Esophagus muscularis mucosa (tissue), 4 donors: ENCODE data around the gene UGT1A6. TPM values are rescaled to one million over a fixed set of nuclear protein-coding genes. Genes with fewer than 3 reads are reported as not detected.
"Not testable (repeated sequence)": the region's sequence is repeated elsewhere in the genome, so short reads cannot be mapped to it uniquely, and the experiment has no call there.

ENCODE experiments used
- DNase-seq: peaks from one replicate; pipeline ENCODE4 v3.0.0-alpha.2; 2017; ENCODE audit errors: extremely low spot score
- H3K27ac ChIP-seq, 4 donors: fragments of 200-600 bp; sonication (generic); replicated peaks in 1 of 4; 1 replicate in 3 of 4; 2 replicates in 1 of 4; pipeline ENCODE4 v1.5.1; 2016 to 2019; ENCODE audit warnings: mild to moderate bottlenecking in 1 of 4
- H3K27me3 ChIP-seq, 4 donors: fragments of 200-600 bp; sonication (generic); one replicate each; pipeline versions ENCODE4 v1.5.1 to v1.6.0; 2016 to 2019
- H3K36me3 ChIP-seq, 4 donors: fragments of 200-600 bp; sonication (generic); one replicate each; pipeline ENCODE4 v1.5.1; 2016 to 2019
- H3K4me1 ChIP-seq, 4 donors: fragments of 200-600 bp; sonication (generic); one replicate each; pipeline ENCODE4 v1.5.1; 2016 to 2019
- H3K4me3 ChIP-seq, 4 donors: fragments of 200-600 bp; sonication (generic); 1 replicate in 2 of 4; 2 replicates in 2 of 4; pipeline ENCODE4 v1.5.1; 2016 to 2019; ENCODE audit warnings: mild to moderate bottlenecking in 4 of 4, moderate library complexity in 1 of 4
- H3K9me3 ChIP-seq, 4 donors: fragments of 200-600 bp; sonication (generic); 1 replicate in 3 of 4; 2 replicates in 1 of 4; pipeline ENCODE4 v1.5.1; 2016 to 2019
- EP300 ChIP-seq: sonication (generic); formaldehyde crosslinking; IDR thresholded peaks from one replicate; pipeline ENCODE4 v1.6.1; 2017; ENCODE audit warnings: antibody characterized with exemption
- POLR2A ChIP-seq: fragments of 450-650 bp; IDR thresholded peaks from one replicate; pipeline ENCODE4 v1.6.1; 2017; ENCODE audit warnings: antibody characterized with exemption, moderate library complexity, mild to moderate bottlenecking, low read depth
- POLR2AphosphoS5 ChIP-seq, 2 donors: sonication (generic); formaldehyde crosslinking; IDR thresholded peaks; one replicate each; pipeline ENCODE4 v1.6.1; 2017; ENCODE audit warnings: antibody characterized with exemption in 2 of 2
- WGBS: methylation state at CpG from one replicate; pipeline ENCODE4 v1.1.5; 2018; 5-methylcytosine and 5-hydroxymethylcytosine counted together
- intact Hi-C: fragments of 100-400 bp; cut with DNase I; formaldehyde crosslinking; loops from one replicate; pipeline ENCODE4 v1.15.1; 2023
- total RNA-seq, 4 donors: library from RNA; depleted of rRNA; stranded (reverse); fragments of >200 nt; gene quantifications; one replicate each; pipeline versions ENCODE4 v1.1.0 to v1.2.1, GENCODE V29; 2016
- TF ChIP-seq, protein P1 (sequence below), 3 experiments: fragments of 200-600 bp in 2 of 3; fragments of 450-650 bp in 1 of 3; sonication (generic) in 2 of 3; IDR thresholded peaks; one replicate each; pipeline ENCODE4 v1.5.1; 2017 to 2019; ENCODE audit warnings: antibody characterized with exemption in 3 of 3, mild to moderate bottlenecking in 2 of 3, moderate library complexity in 1 of 3

UGT1A6 gene
- total RNA-seq, 4 donors from 2014 or later = not detected

DNA sequence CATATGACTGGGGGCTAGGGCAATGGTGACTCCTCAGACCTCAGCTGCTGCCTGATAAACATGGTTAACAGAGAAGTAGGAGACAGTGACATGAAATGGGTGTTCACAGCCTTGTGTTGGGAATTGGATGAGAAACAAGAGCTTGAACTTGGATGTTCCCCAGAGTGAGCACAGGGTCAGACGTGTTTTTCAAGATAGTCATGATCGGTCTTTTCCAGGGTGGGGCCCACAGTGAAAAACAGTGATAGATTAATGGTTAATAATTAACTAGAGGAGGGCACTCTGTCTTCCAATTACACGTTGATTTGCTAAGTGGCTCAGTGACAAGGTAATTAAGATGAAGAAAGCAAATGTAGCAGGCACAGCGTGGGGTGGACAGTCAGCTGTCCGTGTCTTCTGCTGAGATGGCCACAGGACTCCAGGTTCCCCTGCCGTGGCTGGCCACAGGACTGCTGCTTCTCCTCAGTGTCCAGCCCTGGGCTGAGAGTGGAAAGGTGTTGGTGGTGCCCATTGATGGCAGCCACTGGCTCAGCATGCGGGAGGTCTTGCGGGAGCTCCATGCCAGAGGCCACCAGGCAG is 36.1 kb downstream of the UGT1A6 start, which contains the start of gene UGT1A3:
UGT1A3 (plus strand) TSS at position 320 of the 579 bp plus-strand sequence; CDS start at position 405, 85 bp downstream.
- no peaks in the 10 kb centered on the region for H3K36me3 ChIP-seq
- no peak for DNase-seq
- H3K27ac ChIP-seq = no peak within 1 kb of the TSS
- H3K4me1 ChIP-seq = no peaks in the 10 kb centered on the region
- no peaks in the 10 kb centered on the region for H3K9me3 ChIP-seq
- H3K4me3 ChIP-seq = no peak within 1 kb of the TSS
- peaks cover 0 to 10% (median 0%) of the 10 kb centered on the region in 4 donors for H3K27me3 ChIP-seq
- TF ChIP-seq, protein P1, sequence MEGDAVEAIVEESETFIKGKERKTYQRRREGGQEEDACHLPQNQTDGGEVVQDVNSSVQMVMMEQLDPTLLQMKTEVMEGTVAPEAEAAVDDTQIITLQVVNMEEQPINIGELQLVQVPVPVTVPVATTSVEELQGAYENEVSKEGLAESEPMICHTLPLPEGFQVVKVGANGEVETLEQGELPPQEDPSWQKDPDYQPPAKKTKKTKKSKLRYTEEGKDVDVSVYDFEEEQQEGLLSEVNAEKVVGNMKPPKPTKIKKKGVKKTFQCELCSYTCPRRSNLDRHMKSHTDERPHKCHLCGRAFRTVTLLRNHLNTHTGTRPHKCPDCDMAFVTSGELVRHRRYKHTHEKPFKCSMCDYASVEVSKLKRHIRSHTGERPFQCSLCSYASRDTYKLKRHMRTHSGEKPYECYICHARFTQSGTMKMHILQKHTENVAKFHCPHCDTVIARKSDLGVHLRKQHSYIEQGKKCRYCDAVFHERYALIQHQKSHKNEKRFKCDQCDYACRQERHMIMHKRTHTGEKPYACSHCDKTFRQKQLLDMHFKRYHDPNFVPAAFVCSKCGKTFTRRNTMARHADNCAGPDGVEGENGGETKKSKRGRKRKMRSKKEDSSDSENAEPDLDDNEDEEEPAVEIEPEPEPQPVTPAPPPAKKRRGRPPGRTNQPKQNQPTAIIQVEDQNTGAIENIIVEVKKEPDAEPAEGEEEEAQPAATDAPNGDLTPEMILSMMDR (IDR thresholded peaks at IDR 0.05) = no peak
- no peak for TF ChIP-seq EP300
- TF ChIP-seq POLR2AphosphoS5 (IDR thresholded peaks at IDR 0.05) = no peak
- no peak for TF ChIP-seq POLR2A
- 87% methylated on average over 8 of the region's 8 CpGs for WGBS
- intact Hi-C loops = no loop called here

DNA sequence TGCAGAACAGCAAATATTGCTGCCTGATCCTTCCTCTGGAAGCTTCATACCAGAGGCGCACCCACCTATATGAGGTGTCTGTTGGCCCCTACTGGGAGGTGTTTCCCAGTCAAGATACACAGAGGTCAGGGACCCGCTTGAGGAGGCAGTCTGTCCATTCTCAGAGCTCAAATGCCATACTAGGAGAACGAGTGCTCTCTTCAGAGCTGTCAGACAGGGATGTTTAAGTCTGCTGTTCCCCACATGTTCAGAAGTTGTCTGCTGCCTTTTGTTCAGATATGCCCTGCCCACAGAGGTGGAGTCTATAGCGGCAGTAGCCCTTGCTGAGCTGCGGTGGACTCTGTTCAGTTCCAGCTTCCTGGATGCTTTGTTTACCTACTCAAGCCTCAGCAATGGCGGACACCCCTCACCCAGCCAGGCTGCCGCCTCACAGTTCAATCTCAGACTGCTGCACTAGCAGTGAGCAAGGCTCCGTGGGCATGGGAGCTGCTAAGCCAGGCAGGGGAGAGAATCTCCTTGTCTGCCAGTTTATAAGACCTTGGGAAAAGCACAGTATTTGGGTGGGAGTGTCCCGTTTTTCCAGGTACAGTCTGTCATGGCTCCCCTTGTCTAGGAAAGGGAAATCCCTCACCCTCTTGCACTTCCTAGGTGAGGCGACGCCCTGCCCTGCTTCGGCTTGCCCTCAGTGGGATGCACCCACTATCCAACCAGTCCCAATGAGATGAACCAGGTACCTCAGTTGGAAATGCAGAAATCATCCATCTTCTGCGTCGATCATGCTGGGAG is 44.4 kb downstream of the UGT1A6 start:
- H3K36me3 ChIP-seq, H3K4me3 ChIP-seq, H3K9me3 ChIP-seq, intact Hi-C loops, H3K27me3 ChIP-seq, H3K4me1 ChIP-seq, DNase-seq, H3K27ac ChIP-seq: not testable (repeated sequence)
- WGBS = 84% methylated on average over 13 of the region's 14 CpGs

DNA sequence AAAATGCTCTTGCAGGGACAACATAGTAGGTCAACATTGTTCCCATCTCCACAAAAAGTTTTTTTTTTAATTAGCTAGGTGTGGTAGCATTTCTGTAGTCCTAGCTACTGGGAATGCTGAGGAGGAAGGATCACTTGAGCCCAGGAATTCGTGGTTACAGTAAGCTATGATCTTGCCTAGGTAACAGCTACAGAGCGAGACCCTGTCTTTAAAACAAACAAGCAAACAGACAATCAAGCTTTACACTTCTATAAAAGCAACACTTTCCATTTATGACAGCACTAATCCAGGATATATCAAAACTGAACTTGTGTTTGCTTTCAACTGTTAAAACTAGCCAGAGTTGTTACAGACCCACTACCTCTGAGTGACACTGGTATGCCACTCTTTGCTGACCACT is 48.2 kb downstream of the UGT1A6 start:
- H3K9me3 ChIP-seq = no peaks in the 10 kb centered on the region
- no peak for DNase-seq
- intact Hi-C loops = no loop called here
- no peaks in the 10 kb centered on the region for H3K36me3 ChIP-seq
- TF ChIP-seq POLR2AphosphoS5 (IDR thresholded peaks at IDR 0.05) (no peak), POLR2A (no peak), EP300 (no peak)
- TF ChIP-seq, protein P1 (IDR thresholded peaks at IDR 0.05) = no peak
- 59% methylated on average over 2 of the region's 2 CpGs for WGBS
- H3K27me3 ChIP-seq = peaks cover 0 to 9% (median 0%) of the 10 kb centered on the region in 4 donors
- H3K4me3 ChIP-seq = no peak overlapping the region
- H3K27ac ChIP-seq = no peak overlapping the region
- no peaks in the 10 kb centered on the region for H3K4me1 ChIP-seq

DNA sequence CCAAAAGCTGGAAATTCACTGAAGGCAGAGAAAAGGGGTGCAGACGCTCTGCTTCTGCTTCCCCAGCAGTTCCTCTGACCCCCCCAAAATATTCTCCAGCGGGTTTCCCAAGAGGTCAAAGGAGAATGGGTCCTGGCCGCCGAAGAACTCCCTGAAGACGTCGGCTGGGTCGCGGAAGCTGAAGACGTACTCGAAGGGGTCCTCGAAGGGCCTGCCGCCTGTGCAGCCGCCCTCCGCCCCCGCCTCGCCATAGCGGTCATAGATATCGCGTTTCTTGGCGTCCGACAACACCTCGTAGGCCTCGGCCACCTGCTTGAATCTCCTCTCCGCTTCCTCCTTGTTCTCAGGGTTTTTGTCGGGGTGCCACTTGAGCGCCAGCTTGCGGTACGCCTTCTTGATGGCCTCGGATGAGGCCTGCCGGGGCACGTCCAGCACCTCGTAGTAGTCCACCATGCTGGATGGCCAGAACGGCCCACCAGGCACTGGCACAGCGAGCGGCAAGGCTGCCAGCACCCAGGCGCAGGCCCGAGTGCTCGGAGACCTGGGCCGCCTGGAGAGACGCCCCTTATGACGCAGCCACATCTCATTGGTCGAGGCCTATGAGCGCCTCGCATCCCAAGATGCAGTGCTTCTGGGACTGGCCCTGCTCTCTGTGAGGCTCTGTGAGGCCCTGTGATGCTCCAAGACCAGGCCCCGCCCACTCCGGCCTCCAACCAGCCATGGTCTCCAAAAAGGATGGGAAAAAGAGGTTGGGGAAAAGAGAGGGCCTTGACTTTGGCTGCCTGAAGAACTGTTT is 51.0 kb downstream of the UGT1A6 start:
- Histone ChIP-seq H3K36me3 (no peaks in the 10 kb centered on the region), H3K27ac (no peak overlapping the region), H3K4me3 (no peak overlapping the region), H3K4me1 (no peaks in the 10 kb centered on the region), H3K27me3 (peaks cover 0 to 3% (median 0%) of the 10 kb centered on the region in 4 donors), H3K9me3 (no peaks in the 10 kb centered on the region)
- intact Hi-C loops = no loop called here
- 94% methylated on average over 34 of the region's 46 CpGs for WGBS
- no peak for DNase-seq
- TF ChIP-seq POLR2AphosphoS5 (IDR thresholded peaks at IDR 0.05) (no peak), POLR2A (no peak), EP300 (no peak)
- TF ChIP-seq, protein P1 (IDR thresholded peaks at IDR 0.05) = no peak
